HEK293 (cell line): ENCODE measurements around the gene ECI1.

ENCODE experiments used
- GLI4 ChIP-seq: fragments of 450-650 bp; formaldehyde crosslinking; IDR thresholded peaks from 2 replicates; pipeline ENCODE4 v1.5.1; 2016; ENCODE audit warnings: missing biosample characterization, missing genetic modification characterization
- HOXA7 ChIP-seq: sonication (generic); formaldehyde crosslinking; IDR thresholded peaks from 2 replicates; pipeline ENCODE4 v1.8.1; 2022; ENCODE audit warnings: missing genetic modification reagents, borderline replicate concordance
- HOXC10 ChIP-seq: sonication (generic); formaldehyde crosslinking; IDR thresholded peaks from 2 replicates; pipeline ENCODE4 v1.8.1; 2023; ENCODE audit warnings: mild to moderate bottlenecking, missing genetic modification reagents
- HOXD13 ChIP-seq: sonication (generic); formaldehyde crosslinking; IDR thresholded peaks from 2 replicates; pipeline ENCODE4 v1.8.0; 2022; ENCODE audit warnings: missing genetic modification reagents, borderline replicate concordance
- SP3 ChIP-seq: fragments of 450-650 bp; formaldehyde crosslinking; IDR thresholded peaks from 2 replicates; pipeline ENCODE4 v1.5.1; 2016; ENCODE audit warnings: missing biosample characterization, missing genetic modification characterization
- TCF7L2 ChIP-seq: IDR thresholded peaks from 2 replicates; pipeline ENCODE4 v1.6.1; 2011; ENCODE audit warnings: low read depth, mild to moderate bottlenecking, inconsistent platforms, low read length, moderate library complexity, borderline replicate concordance
- ZBTB17 ChIP-seq: fragments of 450-650 bp; formaldehyde crosslinking; IDR thresholded peaks from 2 replicates; pipeline ENCODE4 v1.5.1; 2016; ENCODE audit warnings: missing biosample characterization, missing genetic modification characterization
- ZBTB8A ChIP-seq: fragments of 450-650 bp; formaldehyde crosslinking; IDR thresholded peaks from 2 replicates; pipeline ENCODE4 v1.5.1; 2016; ENCODE audit warnings: missing biosample characterization, missing genetic modification characterization
- ZFHX2 ChIP-seq: fragments of 450-650 bp; formaldehyde crosslinking; conservative IDR thresholded peaks from 2 replicates; pipeline ENCODE4 v1.5.1; 2016; ENCODE audit warnings: missing biosample characterization, missing genetic modification characterization
- ZNF184 ChIP-seq: fragments of 450-650 bp; IDR thresholded peaks from 2 replicates; pipeline ENCODE4 v1.5.1; 2018; ENCODE audit warnings: missing biosample characterization, mild to moderate bottlenecking, missing genetic modification characterization
- ZNF214 ChIP-seq: fragments of 450-650 bp; formaldehyde crosslinking; IDR thresholded peaks from 2 replicates; pipeline ENCODE4 v1.5.1; 2017; ENCODE audit warnings: missing biosample characterization, mild to moderate bottlenecking, missing genetic modification characterization, borderline replicate concordance
- ZNF324 ChIP-seq: fragments of 450-650 bp; formaldehyde crosslinking; IDR thresholded peaks from 2 replicates; pipeline ENCODE4 v1.5.1; 2016; ENCODE audit warnings: missing biosample characterization, missing genetic modification characterization
- ZNF423 ChIP-seq: fragments of 450-650 bp; formaldehyde crosslinking; IDR thresholded peaks from 2 replicates; pipeline ENCODE4 v1.5.1; 2016; ENCODE audit warnings: missing biosample characterization, missing genetic modification characterization
- ZNF510 ChIP-seq: fragments of 450-650 bp; formaldehyde crosslinking; IDR thresholded peaks from 2 replicates; pipeline ENCODE4 v1.5.1; 2018; ENCODE audit warnings: mild to moderate bottlenecking, missing genetic modification characterization, missing biosample characterization; ENCODE audit not compliant: insufficient replicate concordance
- ZNF621 ChIP-seq: fragments of 450-650 bp; formaldehyde crosslinking; IDR thresholded peaks from 2 replicates; pipeline ENCODE4 v1.5.1; 2017; ENCODE audit warnings: missing biosample characterization, missing genetic modification characterization
- ZNF791 ChIP-seq: fragments of 450-650 bp; formaldehyde crosslinking; IDR thresholded peaks from 2 replicates; pipeline ENCODE4 v1.5.1; 2016; ENCODE audit warnings: missing biosample characterization, missing genetic modification characterization
- ZNF792 ChIP-seq: fragments of 450-650 bp; formaldehyde crosslinking; IDR thresholded peaks from 2 replicates; pipeline ENCODE4 v1.5.1; 2016; ENCODE audit warnings: missing biosample characterization, missing genetic modification characterization
- ZNF837 ChIP-seq: fragments of 450-650 bp; formaldehyde crosslinking; IDR thresholded peaks from 2 replicates; pipeline ENCODE4 v1.5.1; 2016; ENCODE audit warnings: missing biosample characterization, missing genetic modification characterization
- TF ChIP-seq, protein P1 (sequence below): fragments of 450-650 bp; formaldehyde crosslinking; IDR thresholded peaks from 2 replicates; pipeline ENCODE4 v1.5.1; 2017; ENCODE audit warnings: missing biosample characterization, mild to moderate bottlenecking, missing genetic modification characterization, moderate library complexity
- TF ChIP-seq, protein P2 (sequence below): fragments of 450-650 bp; formaldehyde crosslinking; IDR thresholded peaks from 2 replicates; pipeline ENCODE4 v1.5.1; 2016; ENCODE audit warnings: missing biosample characterization, missing genetic modification characterization
- TF ChIP-seq, protein P3 (sequence below): fragments of 450-650 bp; IDR thresholded peaks from 2 replicates; pipeline ENCODE4 v1.5.1; 2018; ENCODE audit warnings: missing biosample characterization, missing genetic modification characterization
- TF ChIP-seq, protein P4 (sequence below): fragments of 450-650 bp; formaldehyde crosslinking; IDR thresholded peaks from 2 replicates; pipeline ENCODE4 v1.5.1; 2016; ENCODE audit warnings: missing biosample characterization, missing genetic modification characterization, borderline replicate concordance
- TF ChIP-seq, protein P5 (sequence below): fragments of 450-650 bp; formaldehyde crosslinking; IDR thresholded peaks from 2 replicates; pipeline ENCODE4 v1.5.1; 2016; ENCODE audit warnings: missing biosample characterization, missing genetic modification characterization
- TF ChIP-seq, protein P6 (sequence below): fragments of 450-650 bp; formaldehyde crosslinking; IDR thresholded peaks from 2 replicates; pipeline ENCODE4 v1.5.1; 2016; ENCODE audit warnings: missing biosample characterization, missing genetic modification characterization, low read depth

Gene ECI1

DNA sequence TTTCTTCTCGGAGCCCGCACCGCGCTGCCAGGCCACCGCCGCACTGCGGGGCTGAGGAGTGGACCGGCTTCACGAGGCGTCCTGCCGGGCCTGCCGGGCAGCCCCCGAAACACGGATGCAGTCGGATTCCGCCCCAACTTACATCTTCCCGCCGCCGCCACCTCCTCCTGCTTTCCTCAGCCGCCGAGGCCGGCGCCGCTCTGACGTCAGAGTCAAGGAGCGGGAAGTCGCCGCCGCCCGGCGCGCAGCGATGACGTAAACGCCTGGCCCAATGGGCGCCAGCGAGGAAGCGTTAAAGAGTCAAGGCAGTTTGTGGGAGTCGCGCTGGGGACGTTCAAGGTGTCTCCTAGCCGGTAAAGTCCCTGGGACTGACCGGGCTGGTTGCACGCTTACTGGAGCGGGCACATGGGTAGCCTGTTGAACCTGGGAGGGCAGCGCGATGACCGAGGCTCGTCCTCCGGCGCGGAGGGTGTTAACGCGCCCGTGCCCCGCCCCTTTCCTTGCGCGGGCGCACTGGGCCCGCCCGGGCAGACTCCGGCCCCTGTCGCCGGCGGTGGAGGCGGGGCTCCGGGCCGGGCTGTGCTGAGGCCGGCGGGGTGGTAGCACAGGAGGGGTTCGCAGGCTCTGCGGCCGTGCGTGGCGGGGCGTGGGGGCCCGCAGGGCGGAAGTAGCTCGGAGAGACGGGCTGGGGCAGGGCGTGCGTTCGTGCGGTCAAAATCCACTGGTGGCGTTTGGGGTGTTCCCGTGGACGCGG is 16.7 kb upstream of the ECI1 start, which contains the start of gene RNPS1 (continued):
- TF ChIP-seq, protein P1, sequence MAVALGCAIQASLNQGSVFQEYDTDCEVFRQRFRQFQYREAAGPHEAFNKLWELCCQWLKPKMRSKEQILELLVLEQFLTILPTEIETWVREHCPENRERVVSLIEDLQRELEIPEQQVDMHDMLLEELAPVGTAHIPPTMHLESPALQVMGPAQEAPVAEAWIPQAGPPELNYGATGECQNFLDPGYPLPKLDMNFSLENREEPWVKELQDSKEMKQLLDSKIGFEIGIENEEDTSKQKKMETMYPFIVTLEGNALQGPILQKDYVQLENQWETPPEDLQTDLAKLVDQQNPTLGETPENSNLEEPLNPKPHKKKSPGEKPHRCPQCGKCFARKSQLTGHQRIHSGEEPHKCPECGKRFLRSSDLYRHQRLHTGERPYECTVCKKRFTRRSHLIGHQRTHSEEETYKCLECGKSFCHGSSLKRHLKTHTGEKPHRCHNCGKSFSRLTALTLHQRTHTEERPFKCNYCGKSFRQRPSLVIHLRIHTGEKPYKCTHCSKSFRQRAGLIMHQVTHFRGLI (tag by site-specific recombination): peak; percentile 65; the same call in 1 of the 2 replicates
- TF ChIP-seq SP3: peak; percentile 97
- TF ChIP-seq, protein P2, sequence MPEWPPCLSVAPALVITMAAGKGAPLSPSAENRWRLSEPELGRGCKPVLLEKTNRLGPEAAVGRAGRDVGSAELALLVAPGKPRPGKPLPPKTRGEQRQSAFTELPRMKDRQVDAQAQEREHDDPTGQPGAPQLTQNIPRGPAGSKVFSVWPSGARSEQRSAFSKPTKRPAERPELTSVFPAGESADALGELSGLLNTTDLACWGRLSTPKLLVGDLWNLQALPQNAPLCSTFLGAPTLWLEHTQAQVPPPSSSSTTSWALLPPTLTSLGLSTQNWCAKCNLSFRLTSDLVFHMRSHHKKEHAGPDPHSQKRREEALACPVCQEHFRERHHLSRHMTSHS: 0 out of 2 replicates have a peak, but pooled peaks have one; percentile 42
- no peak for TF ChIP-seq HOXC10 (CRISPR knock-in tag)
- no peak for TF ChIP-seq ZNF791 (tag by site-specific recombination)
- TF ChIP-seq HOXD13 (CRISPR knock-in tag): peak; percentile 78; the same call in 1 of the 2 replicates
- no peak for TF ChIP-seq TCF7L2
- TF ChIP-seq ZBTB8A (tag by site-specific recombination): peak; percentile 100
- no peak for TF ChIP-seq HOXA7 (CRISPR knock-in tag)
- TF ChIP-seq ZNF792: 0 out of 2 replicates have a peak, but pooled peaks have one; percentile 66
- no peak for TF ChIP-seq ZNF621 (tag by site-specific recombination)
- TF ChIP-seq GLI4 (tag by site-specific recombination): peak; percentile 95
- no peak for TF ChIP-seq ZNF510 (tag by site-specific recombination)
- TF ChIP-seq, protein P3, sequence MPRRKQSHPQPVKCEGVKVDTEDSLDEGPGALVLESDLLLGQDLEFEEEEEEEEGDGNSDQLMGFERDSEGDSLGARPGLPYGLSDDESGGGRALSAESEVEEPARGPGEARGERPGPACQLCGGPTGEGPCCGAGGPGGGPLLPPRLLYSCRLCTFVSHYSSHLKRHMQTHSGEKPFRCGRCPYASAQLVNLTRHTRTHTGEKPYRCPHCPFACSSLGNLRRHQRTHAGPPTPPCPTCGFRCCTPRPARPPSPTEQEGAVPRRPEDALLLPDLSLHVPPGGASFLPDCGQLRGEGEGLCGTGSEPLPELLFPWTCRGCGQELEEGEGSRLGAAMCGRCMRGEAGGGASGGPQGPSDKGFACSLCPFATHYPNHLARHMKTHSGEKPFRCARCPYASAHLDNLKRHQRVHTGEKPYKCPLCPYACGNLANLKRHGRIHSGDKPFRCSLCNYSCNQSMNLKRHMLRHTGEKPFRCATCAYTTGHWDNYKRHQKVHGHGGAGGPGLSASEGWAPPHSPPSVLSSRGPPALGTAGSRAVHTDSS: no peak; the same call in 1 of the 2 replicates
- TF ChIP-seq ZFHX2 (tag by site-specific recombination): peak; percentile 83
- TF ChIP-seq, protein P4, sequence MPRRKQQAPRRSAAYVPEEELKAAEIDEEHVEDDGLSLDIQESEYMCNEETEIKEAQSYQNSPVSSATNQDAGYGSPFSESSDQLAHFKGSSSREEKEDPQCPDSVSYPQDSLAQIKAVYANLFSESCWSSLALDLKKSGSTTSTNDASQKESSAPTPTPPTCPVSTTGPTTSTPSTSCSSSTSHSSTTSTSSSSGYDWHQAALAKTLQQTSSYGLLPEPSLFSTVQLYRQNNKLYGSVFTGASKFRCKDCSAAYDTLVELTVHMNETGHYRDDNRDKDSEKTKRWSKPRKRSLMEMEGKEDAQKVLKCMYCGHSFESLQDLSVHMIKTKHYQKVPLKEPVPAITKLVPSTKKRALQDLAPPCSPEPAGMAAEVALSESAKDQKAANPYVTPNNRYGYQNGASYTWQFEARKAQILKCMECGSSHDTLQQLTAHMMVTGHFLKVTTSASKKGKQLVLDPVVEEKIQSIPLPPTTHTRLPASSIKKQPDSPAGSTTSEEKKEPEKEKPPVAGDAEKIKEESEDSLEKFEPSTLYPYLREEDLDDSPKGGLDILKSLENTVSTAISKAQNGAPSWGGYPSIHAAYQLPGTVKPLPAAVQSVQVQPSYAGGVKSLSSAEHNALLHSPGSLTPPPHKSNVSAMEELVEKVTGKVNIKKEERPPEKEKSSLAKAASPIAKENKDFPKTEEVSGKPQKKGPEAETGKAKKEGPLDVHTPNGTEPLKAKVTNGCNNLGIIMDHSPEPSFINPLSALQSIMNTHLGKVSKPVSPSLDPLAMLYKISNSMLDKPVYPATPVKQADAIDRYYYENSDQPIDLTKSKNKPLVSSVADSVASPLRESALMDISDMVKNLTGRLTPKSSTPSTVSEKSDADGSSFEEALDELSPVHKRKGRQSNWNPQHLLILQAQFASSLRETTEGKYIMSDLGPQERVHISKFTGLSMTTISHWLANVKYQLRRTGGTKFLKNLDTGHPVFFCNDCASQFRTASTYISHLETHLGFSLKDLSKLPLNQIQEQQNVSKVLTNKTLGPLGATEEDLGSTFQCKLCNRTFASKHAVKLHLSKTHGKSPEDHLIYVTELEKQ (tag by site-specific recombination): peak; percentile 66; the same call in 1 of the 2 replicates
- TF ChIP-seq, protein P5, sequence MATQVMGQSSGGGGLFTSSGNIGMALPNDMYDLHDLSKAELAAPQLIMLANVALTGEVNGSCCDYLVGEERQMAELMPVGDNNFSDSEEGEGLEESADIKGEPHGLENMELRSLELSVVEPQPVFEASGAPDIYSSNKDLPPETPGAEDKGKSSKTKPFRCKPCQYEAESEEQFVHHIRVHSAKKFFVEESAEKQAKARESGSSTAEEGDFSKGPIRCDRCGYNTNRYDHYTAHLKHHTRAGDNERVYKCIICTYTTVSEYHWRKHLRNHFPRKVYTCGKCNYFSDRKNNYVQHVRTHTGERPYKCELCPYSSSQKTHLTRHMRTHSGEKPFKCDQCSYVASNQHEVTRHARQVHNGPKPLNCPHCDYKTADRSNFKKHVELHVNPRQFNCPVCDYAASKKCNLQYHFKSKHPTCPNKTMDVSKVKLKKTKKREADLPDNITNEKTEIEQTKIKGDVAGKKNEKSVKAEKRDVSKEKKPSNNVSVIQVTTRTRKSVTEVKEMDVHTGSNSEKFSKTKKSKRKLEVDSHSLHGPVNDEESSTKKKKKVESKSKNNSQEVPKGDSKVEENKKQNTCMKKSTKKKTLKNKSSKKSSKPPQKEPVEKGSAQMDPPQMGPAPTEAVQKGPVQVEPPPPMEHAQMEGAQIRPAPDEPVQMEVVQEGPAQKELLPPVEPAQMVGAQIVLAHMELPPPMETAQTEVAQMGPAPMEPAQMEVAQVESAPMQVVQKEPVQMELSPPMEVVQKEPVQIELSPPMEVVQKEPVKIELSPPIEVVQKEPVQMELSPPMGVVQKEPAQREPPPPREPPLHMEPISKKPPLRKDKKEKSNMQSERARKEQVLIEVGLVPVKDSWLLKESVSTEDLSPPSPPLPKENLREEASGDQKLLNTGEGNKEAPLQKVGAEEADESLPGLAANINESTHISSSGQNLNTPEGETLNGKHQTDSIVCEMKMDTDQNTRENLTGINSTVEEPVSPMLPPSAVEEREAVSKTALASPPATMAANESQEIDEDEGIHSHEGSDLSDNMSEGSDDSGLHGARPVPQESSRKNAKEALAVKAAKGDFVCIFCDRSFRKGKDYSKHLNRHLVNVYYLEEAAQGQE (tag by site-specific recombination): peak; percentile 70
- TF ChIP-seq ZBTB17 (tag by site-specific recombination): peak; percentile 76; the same call in 1 of the 2 replicates
- peak; percentile 96 for TF ChIP-seq ZNF324 (tag by site-specific recombination)
- no peak for TF ChIP-seq ZNF837 (tag by site-specific recombination)
- TF ChIP-seq ZNF214 (tag by site-specific recombination): no peak
- TF ChIP-seq ZNF423: peak; percentile 78; the same call in 1 of the 2 replicates
- TF ChIP-seq, protein P6, sequence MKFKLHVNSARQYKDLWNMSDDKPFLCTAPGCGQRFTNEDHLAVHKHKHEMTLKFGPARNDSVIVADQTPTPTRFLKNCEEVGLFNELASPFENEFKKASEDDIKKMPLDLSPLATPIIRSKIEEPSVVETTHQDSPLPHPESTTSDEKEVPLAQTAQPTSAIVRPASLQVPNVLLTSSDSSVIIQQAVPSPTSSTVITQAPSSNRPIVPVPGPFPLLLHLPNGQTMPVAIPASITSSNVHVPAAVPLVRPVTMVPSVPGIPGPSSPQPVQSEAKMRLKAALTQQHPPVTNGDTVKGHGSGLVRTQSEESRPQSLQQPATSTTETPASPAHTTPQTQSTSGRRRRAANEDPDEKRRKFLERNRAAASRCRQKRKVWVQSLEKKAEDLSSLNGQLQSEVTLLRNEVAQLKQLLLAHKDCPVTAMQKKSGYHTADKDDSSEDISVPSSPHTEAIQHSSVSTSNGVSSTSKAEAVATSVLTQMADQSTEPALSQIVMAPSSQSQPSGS: peak; percentile 100
- TF ChIP-seq ZNF184: no peak
